NCI-H524 (cell line): ENCODE measurements around the gene TIMM17A.

ENCODE experiments used
- DNase-seq, 2 experiments: peaks; one replicate each; lab custom pipeline; 2025; lab: John Stamatoyannopoulos, UW

The TIMM17A gene

GRCh38 chr1:201955009-201955728, at the start of gene TIMM17A:
Gene TIMM17A, plus strand, starts transcription at chr1:201955503. Its CDS starts 24 bp downstream, at chr1:201955527.
- DNase-seq: peak; percentile 93 to 96

- DNase-seq: peak in 1 of 2 experiments; percentile 65
Measured at GRCh38 chr1:201906336-201906735, 49.0 kb upstream of the TIMM17A start.

- DNase-seq: no peak
Measured at GRCh38 chr1:201907621-201908020, 47.7 kb upstream of the TIMM17A start.

- DNase-seq: no peak
Measured at GRCh38 chr1:201911826-201912571, 43.3 kb upstream of the TIMM17A start.

- no peak for DNase-seq
Measured at GRCh38 chr1:201912832-201913231, 42.5 kb upstream of the TIMM17A start.

- no peak for DNase-seq
Measured at GRCh38 chr1:201914456-201915235, 40.7 kb upstream of the TIMM17A start.

GRCh38 chr1:201916649-201917249, 38.6 kb upstream of the TIMM17A start:
- DNase-seq: no peak

- DNase-seq: no peak
Measured at GRCh38 chr1:201917362-201918033, 37.8 kb upstream of the TIMM17A start.

- no peak for DNase-seq
Measured at GRCh38 chr1:201918343-201918742, 37.0 kb upstream of the TIMM17A start.

GRCh38 chr1:201921952-201922558, 33.2 kb upstream of the TIMM17A start:
- no peak for DNase-seq

GRCh38 chr1:201925301-201925567, 30.1 kb upstream of the TIMM17A start:
- DNase-seq: peak; percentile 64 to 89

- DNase-seq: peak; percentile 91 to 97
Measured at GRCh38 chr1:201925981-201926645, 29.2 kb upstream of the TIMM17A start.

- DNase-seq: no peak
Measured at GRCh38 chr1:201928266-201928665, 27.0 kb upstream of the TIMM17A start.

GRCh38 chr1:201930137-201930536, 25.2 kb upstream of the TIMM17A start:
- no peak for DNase-seq

- no peak for DNase-seq
Measured at GRCh38 chr1:201930803-201931202, 24.5 kb upstream of the TIMM17A start.

- DNase-seq: no peak
Measured at GRCh38 chr1:201933840-201934430, 21.4 kb upstream of the TIMM17A start.

GRCh38 chr1:201937624-201938213, 17.6 kb upstream of the TIMM17A start:
- DNase-seq: no peak

GRCh38 chr1:201938440-201939035, 16.8 kb upstream of the TIMM17A start:
- DNase-seq: no peak

GRCh38 chr1:201939148-201939547, 16.2 kb upstream of the TIMM17A start:
- peak; percentile 31 to 68 for DNase-seq

- DNase-seq: no peak
Measured at GRCh38 chr1:201939574-201939973, 15.7 kb upstream of the TIMM17A start.
